ENCODE results near the gene FALEC. TPM values are rescaled to one million over a fixed set of nuclear protein-coding genes. Genes with fewer than 3 reads are reported as not detected.
A peak's percentile ranks its signal among the peaks of the same experiment; 100 is the strongest.

The FALEC gene
- polyA plus RNA-seq, 1 donor from 2014 or later, result not detected

GRCh38 chr1:150576794-150577556 is 61.4 kb downstream of the FALEC start:
- H2AFZ ChIP-seq (ENCODE audit: low read depth, low read length), result no peak overlapping the region
- H3K79me2 ChIP-seq (replicated peaks; ENCODE audit: insufficient read depth, low read length), result peaks cover 67% of the 10 kb centered on the region
- TF ChIP-seq TAF1 (IDR thresholded peaks at IDR 0.05; ENCODE audit: low read depth), result no peak
- TF ChIP-seq MXI1 (conservative IDR thresholded peaks at IDR 0.05; ENCODE audit: poor library complexity, severe bottlenecking), result peak; percentile 19
- no peak for TF ChIP-seq RAD21 (conservative IDR thresholded peaks at IDR 0.05)
- H3K4me3 ChIP-seq (ENCODE audit: low read length), result peak overlapping the region; percentile 100
- H4K20me1 ChIP-seq (ENCODE audit: insufficient read depth), result peaks cover 27% of the 10 kb centered on the region
- no peaks in the 10 kb centered on the region for H3K27me3 ChIP-seq (ENCODE audit: insufficient read depth, low read depth, low read length)
- H3K9ac ChIP-seq (ENCODE audit: low read length), result peak overlapping the region; percentile 100
- H3K9me2 ChIP-seq (ENCODE audit: insufficient read depth, low read length), result no peaks in the 10 kb centered on the region
- peak overlapping the region; percentile 93 for H3K4me2 ChIP-seq (ENCODE audit: low read length)
- peaks cover 16% of the 10 kb centered on the region for H3K36me3 ChIP-seq (ENCODE audit: insufficient read depth, low read length)
- no peaks in the 10 kb centered on the region for H3K9me3 ChIP-seq (ENCODE audit: low read length)
- peak overlapping the region; percentile 100 for H3K27ac ChIP-seq (ENCODE audit: low read length)
- peaks cover 9% of the 10 kb centered on the region for H3F3A ChIP-seq (ENCODE audit: insufficient read depth, low read length, poor library complexity, severe bottlenecking)

GRCh38 chr1:150577557-150578271 is 62.2 kb downstream of the FALEC start:
- no peaks in the 10 kb centered on the region for H3K9me3 ChIP-seq (ENCODE audit: low read length)
- peaks cover 62% of the 10 kb centered on the region for H3K79me2 ChIP-seq (replicated peaks; ENCODE audit: insufficient read depth, low read length)
- TF ChIP-seq MXI1 (conservative IDR thresholded peaks at IDR 0.05; ENCODE audit: poor library complexity, severe bottlenecking) (no peak), EZH2 (IDR thresholded peaks at IDR 0.05; ENCODE audit: borderline replicate concordance, insufficient read depth, low read length, poor library complexity, severe bottlenecking) (no peak), RAD21 (conservative IDR thresholded peaks at IDR 0.05) (no peak), POLR2AphosphoS5 (IDR thresholded peaks at IDR 0.05) (no peak), TAF1 (IDR thresholded peaks at IDR 0.05; ENCODE audit: low read depth) (no peak), REST (IDR thresholded peaks at IDR 0.05; ENCODE audit: borderline replicate concordance) (no peak), CTCF (IDR thresholded peaks at IDR 0.05; ENCODE audit: poor library complexity, severe bottlenecking) (no peak), EP300 (conservative IDR thresholded peaks at IDR 0.05; ENCODE audit: poor library complexity, severe bottlenecking) (no peak), SMC3 (conservative IDR thresholded peaks at IDR 0.05; ENCODE audit: poor library complexity) (no peak)
- H3K27me3 ChIP-seq (ENCODE audit: insufficient read depth, low read depth, low read length), result no peaks in the 10 kb centered on the region
- H3K9ac ChIP-seq (ENCODE audit: low read length), result peak overlapping the region; percentile 100
- peak overlapping the region; percentile 100 for H3K4me3 ChIP-seq (ENCODE audit: low read length)
- H3K9me2 ChIP-seq (ENCODE audit: insufficient read depth, low read length), result no peaks in the 10 kb centered on the region
- no peak overlapping the region for H2AFZ ChIP-seq (ENCODE audit: low read depth, low read length)
- peaks cover 16% of the 10 kb centered on the region for H3K36me3 ChIP-seq (ENCODE audit: insufficient read depth, low read length)
- peak overlapping the region; percentile 93 for H3K4me2 ChIP-seq (ENCODE audit: low read length)
- peak overlapping the region; percentile 100 for H3K27ac ChIP-seq (ENCODE audit: low read length)
- H4K20me1 ChIP-seq (ENCODE audit: insufficient read depth), result peaks cover 27% of the 10 kb centered on the region
- H3F3A ChIP-seq (ENCODE audit: insufficient read depth, low read length, poor library complexity, severe bottlenecking), result peaks cover 9% of the 10 kb centered on the region
